ENCODE measurements around the gene NEO1.

The NEO1 gene

DNA sequence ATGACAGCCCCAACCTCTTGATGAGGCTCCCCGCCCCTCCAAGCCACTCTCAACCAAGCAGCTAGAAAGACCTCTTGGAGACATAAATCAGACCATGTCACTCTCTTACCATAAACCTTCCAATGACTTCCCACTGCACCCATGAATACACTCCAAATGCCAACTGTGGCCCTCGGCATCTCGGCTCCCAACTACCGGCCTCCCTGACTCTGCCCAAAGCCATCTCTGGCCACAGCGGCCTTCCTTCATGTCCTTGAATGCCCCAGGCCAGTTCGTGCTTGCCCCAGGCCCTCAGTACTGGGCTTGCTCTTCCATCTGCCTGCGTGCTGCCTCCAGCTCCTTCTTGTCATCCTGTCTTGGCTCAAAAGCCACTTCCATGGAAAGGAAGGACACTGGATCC, 284.5 kb downstream of the NEO1 start:
- TF ChIP-seq, protein P1, sequence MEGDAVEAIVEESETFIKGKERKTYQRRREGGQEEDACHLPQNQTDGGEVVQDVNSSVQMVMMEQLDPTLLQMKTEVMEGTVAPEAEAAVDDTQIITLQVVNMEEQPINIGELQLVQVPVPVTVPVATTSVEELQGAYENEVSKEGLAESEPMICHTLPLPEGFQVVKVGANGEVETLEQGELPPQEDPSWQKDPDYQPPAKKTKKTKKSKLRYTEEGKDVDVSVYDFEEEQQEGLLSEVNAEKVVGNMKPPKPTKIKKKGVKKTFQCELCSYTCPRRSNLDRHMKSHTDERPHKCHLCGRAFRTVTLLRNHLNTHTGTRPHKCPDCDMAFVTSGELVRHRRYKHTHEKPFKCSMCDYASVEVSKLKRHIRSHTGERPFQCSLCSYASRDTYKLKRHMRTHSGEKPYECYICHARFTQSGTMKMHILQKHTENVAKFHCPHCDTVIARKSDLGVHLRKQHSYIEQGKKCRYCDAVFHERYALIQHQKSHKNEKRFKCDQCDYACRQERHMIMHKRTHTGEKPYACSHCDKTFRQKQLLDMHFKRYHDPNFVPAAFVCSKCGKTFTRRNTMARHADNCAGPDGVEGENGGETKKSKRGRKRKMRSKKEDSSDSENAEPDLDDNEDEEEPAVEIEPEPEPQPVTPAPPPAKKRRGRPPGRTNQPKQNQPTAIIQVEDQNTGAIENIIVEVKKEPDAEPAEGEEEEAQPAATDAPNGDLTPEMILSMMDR (IDR thresholded peaks at IDR 0.05; ENCODE audit: low read depth, low read length) = no peak

DNA sequence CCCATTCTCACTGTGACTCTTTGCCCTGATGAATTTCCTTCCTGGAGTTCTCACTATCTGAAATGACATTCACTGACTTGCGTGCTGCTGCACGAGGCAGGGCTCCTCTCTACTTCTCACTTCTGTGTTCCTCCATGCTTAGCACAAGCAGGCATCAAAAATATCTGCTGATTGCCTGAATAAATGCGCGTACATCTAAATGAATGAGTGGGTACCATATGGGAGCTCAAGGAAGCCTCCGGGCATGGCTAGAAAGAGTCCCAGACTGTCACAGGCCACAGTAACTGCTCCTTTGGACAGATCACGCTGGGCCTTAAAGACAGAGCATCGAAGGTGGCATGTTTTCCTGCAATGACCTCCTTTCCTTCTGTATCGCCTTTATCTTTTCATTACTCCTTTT, 284.9 kb downstream of the NEO1 start:
- no peak for DNase-seq (ENCODE audit: extremely low read depth, low read depth)
- TF ChIP-seq, protein P1 (IDR thresholded peaks at IDR 0.05; ENCODE audit: low read depth, low read length) = no peak

More for the DNA sequence above, 284.5 kb downstream of the NEO1 start:
- DNase-seq (ENCODE audit: extremely low read depth, low read depth) = no peak

- TF ChIP-seq, protein P1 (IDR thresholded peaks at IDR 0.05; ENCODE audit: low read depth, low read length) = no peak
- no peak for DNase-seq (ENCODE audit: extremely low read depth, low read depth)
Observed at GRCh38 chr15:73338058-73338457, 285.8 kb downstream of the NEO1 start.

DNA sequence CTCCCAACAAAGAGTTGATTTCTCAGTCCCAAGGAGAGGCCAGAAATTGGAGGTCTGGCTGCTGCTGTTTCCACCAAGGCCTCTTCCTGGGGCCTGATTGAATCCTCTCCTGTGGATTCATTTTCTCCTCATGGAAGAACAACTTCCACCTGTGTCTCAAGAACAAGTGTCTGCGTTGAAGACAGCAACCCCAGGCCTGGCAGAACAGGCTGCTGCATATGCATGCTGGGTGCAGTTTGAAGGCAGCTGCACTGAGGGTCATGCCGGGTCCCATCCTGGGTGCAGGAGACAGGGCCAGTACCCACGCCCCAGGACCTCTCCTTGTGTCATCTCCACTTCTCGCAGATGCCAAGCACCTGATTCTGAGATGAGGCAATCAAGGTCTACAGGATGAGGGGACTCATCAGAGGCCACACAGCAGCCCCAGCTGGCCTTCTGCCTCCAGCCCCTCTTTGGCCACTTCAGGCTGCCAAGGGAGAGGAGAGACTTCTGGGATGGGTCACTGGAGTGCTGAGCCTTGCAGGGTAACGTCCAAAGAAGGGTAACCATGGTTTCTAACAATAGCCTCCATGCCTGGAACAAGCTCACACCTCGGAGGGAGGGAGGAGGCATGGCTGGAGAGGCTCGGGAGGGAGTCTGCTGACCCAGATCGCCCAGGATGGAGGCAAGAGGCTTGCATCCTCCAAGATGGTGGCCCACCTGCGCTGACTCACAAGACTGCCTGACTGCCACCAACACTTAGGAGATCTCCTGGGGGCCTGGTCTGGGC, 286.5 kb downstream of the NEO1 start:
- TF ChIP-seq, protein P1 (IDR thresholded peaks at IDR 0.05; ENCODE audit: low read depth, low read length) = no peak
- DNase-seq (ENCODE audit: extremely low read depth, low read depth) = no peak

- DNase-seq (ENCODE audit: extremely low read depth, low read depth) = no peak
- TF ChIP-seq, protein P1 (IDR thresholded peaks at IDR 0.05; ENCODE audit: low read depth, low read length) = no peak
Observed at GRCh38 chr15:73340502-73341192, 288.4 kb downstream of the NEO1 start.

GRCh38 chr15:73341886-73342600, 289.8 kb downstream of the NEO1 start:
- TF ChIP-seq, protein P1 (IDR thresholded peaks at IDR 0.05; ENCODE audit: low read depth, low read length) = no peak
- DNase-seq (ENCODE audit: extremely low read depth, low read depth) = no peak

DNA sequence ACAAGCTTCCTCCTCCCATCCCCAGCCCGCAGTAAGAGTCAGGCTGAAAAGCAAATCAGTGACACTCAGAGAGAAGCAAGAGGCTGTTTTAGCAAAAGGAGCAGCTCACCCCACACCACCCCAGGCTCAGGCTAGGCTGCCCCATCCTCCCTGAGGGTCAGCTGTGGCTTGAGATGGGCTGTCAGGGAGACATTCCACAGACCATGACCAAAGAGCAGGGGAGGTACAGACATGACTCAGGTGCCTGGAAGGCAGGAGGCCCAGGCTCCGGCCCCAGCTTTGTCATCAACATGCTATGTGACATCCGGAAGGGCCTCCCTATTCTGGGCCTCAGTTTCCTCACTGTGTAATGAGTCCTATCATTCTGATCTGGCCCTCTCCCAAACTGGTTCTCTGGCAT, 291.8 kb downstream of the NEO1 start:
- no peak for DNase-seq (ENCODE audit: extremely low read depth, low read depth)
- TF ChIP-seq, protein P1 (IDR thresholded peaks at IDR 0.05; ENCODE audit: low read depth, low read length) = no peak
